HepG2 (cell line): ENCODE results near the gene IVD. TPM values are rescaled to one million over a fixed set of nuclear protein-coding genes. Genes with fewer than 3 reads are reported as not detected.

Experiments
- ATAC-seq: fragments of 200-7000 bp; cut with Tn5 transposase; 3 replicates; pipeline ENCODE4 v1.9.1; 2020; ENCODE audit warnings: mild to moderate bottlenecking, moderate library complexity
- BruUV-seq: library from RNA; stranded (reverse); fragments of 400-500 nt; replicated peaks from 2 replicates; lab custom pipeline; 2021; lab: Mats Ljungman, UMichigan
- CTCF ChIA-PET: fragments of 300-600 bp; formaldehyde crosslinking; extraction: SDS; loops from one replicate; lab custom pipeline; 2021; ENCODE audit warnings: low total read pairs, inconsistent platforms, low intra/inter-chr PET ratio; lab: Yijun Ruan, JAX
- POLR2A ChIA-PET: fragments of 350-600 bp; sonication (Branson Sonifier 250); formaldehyde crosslinking; loops from one replicate; lab custom pipeline; 2020; ENCODE audit warnings: antibody characterized with exemption, inconsistent platforms; lab: Yijun Ruan, JAX
- DNase-seq: peaks from one replicate; pipeline ENCODE4 v3.0.0-alpha.2; 2015; ENCODE audit warnings: low spot score
- FAIRE-seq: peaks from 3 replicates; lab custom pipeline; 2011; peaks lifted over from hg19 to GRCh38; lab: Jason Lieb, UNC
- H2AFZ ChIP-seq: one replicate; pipeline ENCODE4 v1.6.1; 2011; ENCODE audit warnings: low read length, inconsistent platforms
- H3K27ac ChIP-seq: fragments of 300-600 bp; 3 replicates; pipeline ENCODE4 v1.8.0; 2011; ENCODE audit warnings: mixed run types, mild to moderate bottlenecking, mixed read lengths, low read length, inconsistent platforms; ENCODE audit not compliant: insufficient read depth; ENCODE audit errors: extremely low read length
- H3K27me3 ChIP-seq, 2 experiments: fragments of 200-600 bp in 1 of 2; 2 replicates in 1 of 2; 3 replicates in 1 of 2; pipeline versions ENCODE4 v1.6.0 to v1.8.0; 2011; ENCODE audit warnings: low read length in 2 of 2, mild to moderate bottlenecking in 2 of 2, moderate library complexity in 2 of 2, inconsistent platforms in 1 of 2; ENCODE audit not compliant: insufficient read depth in 2 of 2, control insufficient read depth in 1 of 2
- H3K36me3 ChIP-seq, 2 experiments: fragments of 200-600 bp in 1 of 2; replicated peaks in 1 of 2; 2 replicates in 1 of 2; 3 replicates in 1 of 2; pipeline versions ENCODE4 v1.5.1 to v1.8.0; 2011; ENCODE audit warnings: low read length in 2 of 2, inconsistent platforms in 1 of 2; ENCODE audit not compliant: insufficient read depth in 2 of 2, control insufficient read depth in 1 of 2
- H3K4me1 ChIP-seq: 2 replicates; pipeline ENCODE4 v1.5.1; 2012; ENCODE audit warnings: low read length, inconsistent platforms; ENCODE audit not compliant: insufficient read depth
- H3K4me2 ChIP-seq: 2 replicates; pipeline ENCODE4 v1.6.0; 2011; ENCODE audit warnings: low read depth, low read length, inconsistent platforms
- H3K4me3 ChIP-seq, 3 experiments: fragments of 200-600 bp in 1 of 3; sonication (generic), shearing (Covaris generic) in 1 of 3; replicated peaks in 1 of 3; 2 replicates each; pipeline ENCODE4 v1.5.1; 2011 to 2016; ENCODE audit warnings: low read length in 3 of 3, inconsistent platforms in 2 of 3, low read depth in 2 of 3, mild to moderate bottlenecking in 2 of 3, control low read depth in 1 of 3, mixed read lengths in 1 of 3; ENCODE audit not compliant: insufficient read depth in 1 of 3
- H3K79me2 ChIP-seq: one replicate; pipeline ENCODE4 v1.6.1; 2011; ENCODE audit warnings: low read length, inconsistent platforms; ENCODE audit not compliant: insufficient read depth
- H3K9ac ChIP-seq: 2 replicates; pipeline ENCODE4 v1.6.0; 2011; ENCODE audit warnings: mild to moderate bottlenecking, low read depth, low read length, inconsistent platforms; ENCODE audit not compliant: insufficient read depth
- H3K9me3 ChIP-seq: 2 replicates; pipeline ENCODE4 v1.5.1; 2012; ENCODE audit warnings: mild to moderate bottlenecking, low read length
- H4K20me1 ChIP-seq: 2 replicates; pipeline ENCODE4 v1.6.0; 2011; ENCODE audit warnings: inconsistent platforms, mild to moderate bottlenecking, low read length, moderate library complexity; ENCODE audit not compliant: insufficient read depth
- BRCA1 ChIP-seq: sonication (generic); formaldehyde crosslinking; IDR thresholded peaks from 2 replicates; pipeline ENCODE4 v1.4.0; 2020; ENCODE audit warnings: missing genetic modification reagents
- GABPA ChIP-seq, 2 experiments: IDR thresholded peaks; 2 replicates each; pipeline ENCODE4 v1.6.1; 2011 to 2016; ENCODE audit warnings: low read depth in 2 of 2, low read length in 1 of 2, missing biosample characterization in 1 of 2, missing genetic modification characterization in 1 of 2
- HDAC2 ChIP-seq: sonication (generic); formaldehyde crosslinking; IDR thresholded peaks from 2 replicates; pipeline ENCODE4 v1.4.0; 2020; ENCODE audit warnings: missing genetic modification reagents
- KAT7 ChIP-seq: IDR thresholded peaks from 2 replicates; pipeline ENCODE4 v1.6.1; 2018; ENCODE audit warnings: borderline replicate concordance, missing compliant biosample characterization
- MYC ChIP-seq: sonication (generic); formaldehyde crosslinking; IDR thresholded peaks from 2 replicates; pipeline ENCODE4 v1.9.0; 2021; ENCODE audit warnings: missing genetic modification reagents, borderline replicate concordance
- NCOR1 ChIP-seq: fragments of 200-600 bp; sonication (generic); IDR thresholded peaks from 2 replicates; pipeline ENCODE4 v1.7.0; 2017; ENCODE audit warnings: antibody characterized with exemption, low read length, borderline replicate concordance
- RARA ChIP-seq: IDR thresholded peaks from 2 replicates; pipeline ENCODE4 v1.6.1; 2016; ENCODE audit warnings: missing genetic modification reagents, missing compliant biosample characterization
- REXO4 ChIP-seq: sonication (generic); formaldehyde crosslinking; IDR thresholded peaks from 2 replicates; pipeline ENCODE4 v1.8.0; 2022; ENCODE audit warnings: missing genetic modification reagents, mild to moderate bottlenecking, borderline replicate concordance
- SAP130 ChIP-seq: IDR thresholded peaks from 2 replicates; pipeline ENCODE4 v1.6.1; 2016; ENCODE audit warnings: low read depth
- SRY ChIP-seq: sonication (generic); formaldehyde crosslinking; IDR thresholded peaks from 2 replicates; pipeline ENCODE4 v1.8.0; 2022; ENCODE audit warnings: mild to moderate bottlenecking, missing genetic modification reagents
- TAF1 ChIP-seq: sonication (generic); formaldehyde crosslinking; IDR thresholded peaks from 2 replicates; pipeline ENCODE4 v1.4.0; 2020; ENCODE audit warnings: missing genetic modification reagents
- ZNF121 ChIP-seq: sonication (generic); formaldehyde crosslinking; IDR thresholded peaks from 2 replicates; pipeline ENCODE4 v1.5.0; 2020; ENCODE audit warnings: mild to moderate bottlenecking, missing genetic modification reagents
- ZNF292 ChIP-seq: sonication (generic); formaldehyde crosslinking; IDR thresholded peaks from 2 replicates; pipeline ENCODE4 v1.8.1; 2022; ENCODE audit warnings: mild to moderate bottlenecking, low read depth, missing genetic modification reagents, borderline replicate concordance
- ZNF414 ChIP-seq: sonication (generic); formaldehyde crosslinking; IDR thresholded peaks from 2 replicates; pipeline ENCODE4 v1.5.0; 2020; ENCODE audit warnings: missing genetic modification reagents
- ZNF432 ChIP-seq: sonication (generic); formaldehyde crosslinking; IDR thresholded peaks from 2 replicates; pipeline ENCODE4 v1.5.0; 2020; ENCODE audit warnings: missing genetic modification reagents, mild to moderate bottlenecking, borderline replicate concordance
- ZNF569 ChIP-seq: sonication (generic); formaldehyde crosslinking; IDR thresholded peaks from 2 replicates; pipeline ENCODE4 v1.5.0; 2020; ENCODE audit warnings: mild to moderate bottlenecking, missing genetic modification reagents, moderate library complexity, borderline replicate concordance
- ZNF841 ChIP-seq: sonication (generic); formaldehyde crosslinking; IDR thresholded peaks from 2 replicates; pipeline ENCODE4 v1.8.1; 2023; ENCODE audit warnings: missing genetic modification reagents, borderline replicate concordance
- WGBS: methylation state at CpG from one replicate; pipeline ENCODE4 v1.1.6; 2017; ENCODE audit warnings: low lambda C conversion rate; 5-methylcytosine and 5-hydroxymethylcytosine counted together
- in situ Hi-C: cut with HindIII; loops from 2 replicates; pipeline ENCODE4 v1.10.0; 2017; ENCODE audit warnings: low pct_unique_long_range_greater_than_20kb; ENCODE audit not compliant: extremely low pct_ligation_motif_present
- intact Hi-C: fragments of 100-400 bp; cut with micrococcal nuclease; formaldehyde crosslinking; loops from one replicate; pipeline ENCODE4 v1.10.0; 2022; ENCODE audit not compliant: unreplicated experiment
- polyA plus RNA-seq, 8 experiments: library from polyadenylated mRNA; depleted of rRNA in 3 of 8; stranded (reverse) in 7 of 8; unstranded in 1 of 8; fragments of >200 nt; fragmentation: Illumina TruSeq in 4 of 8; extraction: Trizol in 4 of 8; gene quantifications; 2 replicates each; pipeline versions ENCODE4 v1.2.1 to v1.2.3, GENCODE V29; 2011 to 2016; ENCODE audit warnings: low read depth in 4 of 8, missing spikeins in 1 of 8, mixed read lengths in 1 of 8; ENCODE audit not compliant: insufficient read depth in 1 of 8
- total RNA-seq, 5 experiments: library from RNA; depleted of rRNA; stranded (reverse); fragments of >200 nt; fragmentation: Illumina TruSeq; extraction: Trizol; gene quantifications; 2 replicates each; pipeline ENCODE4 v1.2.3, GENCODE V29; 2016; ENCODE audit warnings: low read depth in 1 of 5
- TF ChIP-seq, protein P1 (sequence below): sonication (generic); formaldehyde crosslinking; IDR thresholded peaks from 2 replicates; pipeline ENCODE4 v1.4.0; 2020; ENCODE audit warnings: missing genetic modification reagents, low read depth, mild to moderate bottlenecking, borderline replicate concordance
- TF ChIP-seq, protein P2 (sequence below), 2 experiments: sonication (generic) in 1 of 2; formaldehyde crosslinking in 1 of 2; IDR thresholded peaks; 2 replicates each; pipeline versions ENCODE4 v1.4.0 to v1.6.1; 2018 to 2020; ENCODE audit warnings: missing genetic modification reagents in 2 of 2, borderline replicate concordance in 1 of 2, low read depth in 1 of 2, mild to moderate bottlenecking in 1 of 2, missing biosample characterization in 1 of 2

IVD gene
- total and polyA plus RNA-seq, 2 of the 13 experiments (the other 11 are each of a cell fraction or from before 2014, with no cell fraction given): 48.0 to 53.9 TPM

DNA sequence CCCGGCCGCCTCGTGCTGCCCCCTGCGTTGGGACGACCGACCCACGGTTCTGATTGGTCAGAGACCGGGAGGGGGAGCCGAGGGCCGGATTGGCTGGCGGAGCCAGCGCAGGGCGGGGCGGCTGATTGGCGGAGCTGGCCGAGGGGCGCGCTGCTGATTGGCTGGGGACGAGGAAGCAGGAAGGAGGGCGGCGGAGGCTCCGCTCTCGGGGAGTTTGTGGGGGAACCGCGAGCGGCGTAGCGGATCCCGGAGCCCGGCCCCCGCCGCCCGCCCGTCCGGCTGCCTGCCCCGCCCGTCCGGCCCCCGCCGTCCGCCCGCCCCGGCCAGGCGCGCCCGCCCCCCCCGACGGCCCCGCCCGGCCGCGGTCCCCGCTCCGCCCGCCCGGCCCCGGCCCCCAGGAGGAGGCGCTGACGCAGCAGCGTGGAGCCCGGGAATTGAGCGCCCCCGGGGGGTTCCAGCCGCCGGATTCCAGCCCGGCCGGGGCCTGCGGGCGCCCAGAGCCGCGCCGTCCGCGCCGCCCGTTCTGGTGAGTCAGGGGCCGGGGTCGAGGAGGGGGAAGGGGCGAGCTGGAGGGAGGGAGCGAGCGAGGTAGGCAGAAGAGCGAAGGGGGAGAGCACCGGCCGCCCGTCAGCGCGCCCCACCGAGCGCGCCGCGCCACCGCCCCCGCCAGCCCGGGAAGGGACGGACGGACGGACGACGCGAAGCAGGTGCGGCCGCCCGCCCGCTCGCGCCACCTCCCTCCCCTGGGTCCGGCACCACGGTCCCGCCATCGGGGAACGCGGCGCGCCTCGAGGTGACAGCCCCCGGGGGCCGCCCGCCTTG, 35.4 kb downstream of the IVD start, which contains the start of gene BAHD1:
Gene BAHD1 (plus strand): TSS at position 211 of the 822 bp plus-strand sequence. CDS start 17,512 bp downstream, outside the sequence.
- Histone ChIP-seq H3K4me1 (peaks cover 64% of the 10 kb centered on the region), H4K20me1 (peaks cover 12% of the 10 kb centered on the region; the same call in 1 of the 2 replicates), H3K79me2 (peaks cover 35% of the 10 kb centered on the region), H3K4me3 (peak within 1 kb of the TSS; percentile 72 to 88 (median 81)), H2AFZ (peak within 1 kb of the TSS; percentile 29), H3K9ac (peak within 1 kb of the TSS; percentile 82), H3K27ac (peak within 1 kb of the TSS; percentile 75), H3K36me3 (no peaks in the 10 kb centered on the region; a peak in 1 of 5 replicates), H3K4me2 (peak within 1 kb of the TSS; percentile 96), H3K27me3 (peaks cover 2 to 41% of the 10 kb centered on the region in 2 experiments; a peak in 4 of 5 replicates), H3K9me3 (no peaks in the 10 kb centered on the region)
- intact Hi-C loops: loop anchor here (5.0 kb wide), 1 partner anchor 66 kb away; no protein-coding TSS in a partner anchor
- WGBS: 2% methylated on average over 17 of the region's 119 CpGs
- ChIA-PET POLR2A (interaction anchor here (1.4 to 2.7 kb wide), 4 partner anchors 12 to 100 kb away, joined by 3 to 15 read pairs (median 7); partner anchors contain the start of genes CCDC9B, CHST14 and IVD), CTCF (interaction anchor here (1.1 kb wide), 1 partner anchor 66 kb away, joined by 4 read pairs; no protein-coding TSS in a partner anchor)
- in situ Hi-C loops: loop anchor here (5.0 kb wide), 1 partner anchor 71 kb away; no protein-coding TSS in a partner anchor
- DNase-seq (peak; percentile 85), ATAC-seq (peak; percentile 78), FAIRE-seq (peak; percentile 44)
- BruUV-seq: no TSS peak
- TF ChIP-seq BRCA1 (CRISPR knock-in tag): no peak
- no peak for TF ChIP-seq SRY (CRISPR knock-in tag)
- no peak for TF ChIP-seq ZNF121 (CRISPR knock-in tag)
- no peak for TF ChIP-seq ZNF841
- no peak for TF ChIP-seq HDAC2 (CRISPR knock-in tag)
- no peak for TF ChIP-seq KAT7 (CRISPR knock-in tag)
- TF ChIP-seq, protein P1, sequence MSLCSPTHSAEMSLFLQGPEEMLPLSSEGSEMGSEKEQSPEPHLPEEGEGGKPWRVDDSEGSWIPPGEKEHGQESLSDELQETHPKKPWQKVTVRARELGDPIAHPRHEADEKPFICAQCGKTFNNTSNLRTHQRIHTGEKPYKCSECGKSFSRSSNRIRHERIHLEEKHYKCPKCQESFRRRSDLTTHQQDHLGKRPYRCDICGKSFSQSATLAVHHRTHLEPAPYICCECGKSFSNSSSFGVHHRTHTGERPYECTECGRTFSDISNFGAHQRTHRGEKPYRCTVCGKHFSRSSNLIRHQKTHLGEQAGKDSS: no peak
- no peak for TF ChIP-seq ZNF569 (CRISPR knock-in tag)
- no peak for TF ChIP-seq ZNF432 (CRISPR knock-in tag)
- TF ChIP-seq TAF1 (CRISPR knock-in tag): no peak
- no peak for TF ChIP-seq ZNF292 (CRISPR knock-in tag)
- TF ChIP-seq MYC (CRISPR knock-in tag): 0 out of 2 replicates have a peak, but pooled peaks have one; percentile 1
- TF ChIP-seq ZNF414 (CRISPR knock-in tag): no peak
- TF ChIP-seq NCOR1: no peak
- no peak for TF ChIP-seq RARA
- TF ChIP-seq, protein P2, sequence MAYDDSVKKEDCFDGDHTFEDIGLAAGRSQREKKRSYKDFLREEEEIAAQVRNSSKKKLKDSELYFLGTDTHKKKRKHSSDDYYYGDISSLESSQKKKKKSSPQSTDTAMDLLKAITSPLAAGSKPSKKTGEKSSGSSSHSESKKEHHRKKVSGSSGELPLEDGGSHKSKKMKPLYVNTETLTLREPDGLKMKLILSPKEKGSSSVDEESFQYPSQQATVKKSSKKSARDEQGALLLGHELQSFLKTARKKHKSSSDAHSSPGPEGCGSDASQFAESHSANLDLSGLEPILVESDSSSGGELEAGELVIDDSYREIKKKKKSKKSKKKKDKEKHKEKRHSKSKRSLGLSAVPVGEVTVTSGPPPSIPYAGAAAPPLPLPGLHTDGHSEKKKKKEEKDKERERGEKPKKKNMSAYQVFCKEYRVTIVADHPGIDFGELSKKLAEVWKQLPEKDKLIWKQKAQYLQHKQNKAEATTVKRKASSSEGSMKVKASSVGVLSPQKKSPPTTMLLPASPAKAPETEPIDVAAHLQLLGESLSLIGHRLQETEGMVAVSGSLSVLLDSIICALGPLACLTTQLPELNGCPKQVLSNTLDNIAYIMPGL (CRISPR knock-in tag; IDR thresholded peaks at IDR 0.05; ENCODE audit: borderline replicate concordance in 1 of 2, low read depth in 1 of 2): peak in 1 of 2 experiments; percentile 33; a peak in 2 of 4 replicates
- TF ChIP-seq SAP130 (CRISPR knock-in tag): peak; percentile 30
- TF ChIP-seq GABPA (IDR thresholded peaks at IDR 0.05; ENCODE audit: low read depth, low read length): peak; percentile 40
- TF ChIP-seq GABPA (CRISPR knock-in tag; IDR thresholded peaks at IDR 0.05; ENCODE audit: low read depth): no peak; the same call in 1 of the 2 replicates
- no peak for TF ChIP-seq REXO4 (CRISPR knock-in tag)
